H1 (cell line): ENCODE measurements around the gene CCBE1. TPM values are rescaled to one million over a fixed set of nuclear protein-coding genes. Genes with fewer than 3 reads are reported as not detected.

Experiments
- ASH2L ChIP-seq: fragments of 200-600, 300-600 bp; sonication (generic); IDR thresholded peaks from one replicate; pipeline ENCODE4 v1.7.1; 2017; ENCODE audit warnings: low read length
- CBX5 ChIP-seq: fragments of 300-800, 300-1000 bp; sonication (generic); IDR thresholded peaks from 2 replicates; pipeline ENCODE4 v1.7.1; 2016; ENCODE audit warnings: antibody characterized with exemption, low read length, low read depth
- EZH2 ChIP-seq: fragments of 200-600 bp; sonication (generic); IDR thresholded peaks from 2 replicates; pipeline ENCODE4 v1.7.1; 2012; ENCODE audit warnings: low read depth, mild to moderate bottlenecking, moderate library complexity, low read length, inconsistent platforms; ENCODE audit not compliant: severe bottlenecking
- KDM4A ChIP-seq: IDR thresholded peaks from one replicate; pipeline ENCODE4 v1.7.1; 2012; ENCODE audit warnings: low read depth, mild to moderate bottlenecking, moderate library complexity, low read length, inconsistent platforms; ENCODE audit not compliant: severe bottlenecking
- MAFK ChIP-seq: IDR thresholded peaks from 2 replicates; pipeline ENCODE4 v1.6.1; 2012; ENCODE audit warnings: low read depth, mild to moderate bottlenecking, improper control_type of control experiment, low read length
- RXRA ChIP-seq: IDR thresholded peaks from 2 replicates; pipeline ENCODE4 v1.6.1; 2011; ENCODE audit warnings: low read depth, mild to moderate bottlenecking, low read length, moderate library complexity; ENCODE audit not compliant: insufficient read depth
- SAP30 ChIP-seq: fragments of 300-600 bp; sonication (generic); IDR thresholded peaks from 2 replicates; pipeline ENCODE4 v1.7.1; 2012; ENCODE audit warnings: low read length, moderate library complexity, mild to moderate bottlenecking, inconsistent platforms; ENCODE audit not compliant: insufficient read depth, insufficient replicate concordance
- SUZ12 ChIP-seq: fragments of 200-600 bp; sonication (generic); IDR thresholded peaks from 2 replicates; pipeline ENCODE4 v1.6.1; 2012; ENCODE audit warnings: mild to moderate bottlenecking, inconsistent platforms, low read length, moderate library complexity, mixed read lengths
- YY1 ChIP-seq: IDR thresholded peaks from 2 replicates; pipeline ENCODE4 v1.6.1; 2011; ENCODE audit warnings: low read depth, mild to moderate bottlenecking, low read length
- polyA plus RNA-seq, 7 experiments: library from polyadenylated mRNA; depleted of rRNA in 3 of 7; stranded (reverse) in 5 of 7; unstranded in 2 of 7; fragments of >200 nt in 5 of 7; fragments of 200-250 nt in 2 of 7; gene quantifications; 1 replicate in 5 of 7; 2 replicates in 1 of 7; 4 replicates in 1 of 7; pipeline versions ENCODE4 v1.2.1 to v1.2.3, GENCODE V29; 2011 to 2013; ENCODE audit warnings: missing spikeins in 2 of 7, mixed read lengths in 2 of 7
- total RNA-seq: library from RNA; stranded (reverse); fragmentation: NEBNext Ultra II Directional; extraction: Animal tissue kit (Norgen Biotek cat#: 25700); gene quantifications from 2 replicates; pipeline ENCODE4 v1.2.1, GENCODE V29; 2021
- TF ChIP-seq, protein P1 (sequence below): fragments of 300-600 bp; sonication (generic); IDR thresholded peaks from 2 replicates; pipeline ENCODE4 v1.7.1; 2012; ENCODE audit warnings: low read length, moderate library complexity, mild to moderate bottlenecking, inconsistent platforms; ENCODE audit not compliant: insufficient replicate concordance
- TF ChIP-seq, protein P2 (sequence below): IDR thresholded peaks from 2 replicates; pipeline ENCODE4 v1.6.1; 2011; ENCODE audit warnings: low read depth, mild to moderate bottlenecking, low read length; ENCODE audit not compliant: insufficient read depth

Gene CCBE1
- total and polyA plus RNA-seq, 2 of the 8 experiments (the other 6 are each of a cell fraction or from before 2014, with no cell fraction given): 2.1 to 2.6 TPM

DNA sequence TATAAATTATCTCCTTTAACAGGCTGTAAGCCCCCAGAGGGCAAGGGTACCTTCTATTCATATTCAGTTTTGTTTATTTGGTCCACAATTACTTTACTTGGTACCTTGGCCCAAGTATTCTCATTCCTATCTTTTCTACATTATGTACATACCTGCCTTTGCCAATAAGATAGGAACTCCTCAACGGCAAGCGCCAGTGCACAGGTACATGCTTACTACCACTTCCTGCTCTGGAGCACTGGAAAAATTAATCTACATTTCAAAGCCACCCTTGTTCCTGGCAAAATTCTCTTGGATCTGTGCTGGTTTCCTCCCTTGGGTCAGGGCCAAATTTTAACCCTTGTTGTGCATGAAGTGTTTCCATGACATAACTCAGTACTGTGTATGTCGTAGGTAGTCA lies 303.8 kb downstream of the CCBE1 start (continued):
- TF ChIP-seq, protein P1, sequence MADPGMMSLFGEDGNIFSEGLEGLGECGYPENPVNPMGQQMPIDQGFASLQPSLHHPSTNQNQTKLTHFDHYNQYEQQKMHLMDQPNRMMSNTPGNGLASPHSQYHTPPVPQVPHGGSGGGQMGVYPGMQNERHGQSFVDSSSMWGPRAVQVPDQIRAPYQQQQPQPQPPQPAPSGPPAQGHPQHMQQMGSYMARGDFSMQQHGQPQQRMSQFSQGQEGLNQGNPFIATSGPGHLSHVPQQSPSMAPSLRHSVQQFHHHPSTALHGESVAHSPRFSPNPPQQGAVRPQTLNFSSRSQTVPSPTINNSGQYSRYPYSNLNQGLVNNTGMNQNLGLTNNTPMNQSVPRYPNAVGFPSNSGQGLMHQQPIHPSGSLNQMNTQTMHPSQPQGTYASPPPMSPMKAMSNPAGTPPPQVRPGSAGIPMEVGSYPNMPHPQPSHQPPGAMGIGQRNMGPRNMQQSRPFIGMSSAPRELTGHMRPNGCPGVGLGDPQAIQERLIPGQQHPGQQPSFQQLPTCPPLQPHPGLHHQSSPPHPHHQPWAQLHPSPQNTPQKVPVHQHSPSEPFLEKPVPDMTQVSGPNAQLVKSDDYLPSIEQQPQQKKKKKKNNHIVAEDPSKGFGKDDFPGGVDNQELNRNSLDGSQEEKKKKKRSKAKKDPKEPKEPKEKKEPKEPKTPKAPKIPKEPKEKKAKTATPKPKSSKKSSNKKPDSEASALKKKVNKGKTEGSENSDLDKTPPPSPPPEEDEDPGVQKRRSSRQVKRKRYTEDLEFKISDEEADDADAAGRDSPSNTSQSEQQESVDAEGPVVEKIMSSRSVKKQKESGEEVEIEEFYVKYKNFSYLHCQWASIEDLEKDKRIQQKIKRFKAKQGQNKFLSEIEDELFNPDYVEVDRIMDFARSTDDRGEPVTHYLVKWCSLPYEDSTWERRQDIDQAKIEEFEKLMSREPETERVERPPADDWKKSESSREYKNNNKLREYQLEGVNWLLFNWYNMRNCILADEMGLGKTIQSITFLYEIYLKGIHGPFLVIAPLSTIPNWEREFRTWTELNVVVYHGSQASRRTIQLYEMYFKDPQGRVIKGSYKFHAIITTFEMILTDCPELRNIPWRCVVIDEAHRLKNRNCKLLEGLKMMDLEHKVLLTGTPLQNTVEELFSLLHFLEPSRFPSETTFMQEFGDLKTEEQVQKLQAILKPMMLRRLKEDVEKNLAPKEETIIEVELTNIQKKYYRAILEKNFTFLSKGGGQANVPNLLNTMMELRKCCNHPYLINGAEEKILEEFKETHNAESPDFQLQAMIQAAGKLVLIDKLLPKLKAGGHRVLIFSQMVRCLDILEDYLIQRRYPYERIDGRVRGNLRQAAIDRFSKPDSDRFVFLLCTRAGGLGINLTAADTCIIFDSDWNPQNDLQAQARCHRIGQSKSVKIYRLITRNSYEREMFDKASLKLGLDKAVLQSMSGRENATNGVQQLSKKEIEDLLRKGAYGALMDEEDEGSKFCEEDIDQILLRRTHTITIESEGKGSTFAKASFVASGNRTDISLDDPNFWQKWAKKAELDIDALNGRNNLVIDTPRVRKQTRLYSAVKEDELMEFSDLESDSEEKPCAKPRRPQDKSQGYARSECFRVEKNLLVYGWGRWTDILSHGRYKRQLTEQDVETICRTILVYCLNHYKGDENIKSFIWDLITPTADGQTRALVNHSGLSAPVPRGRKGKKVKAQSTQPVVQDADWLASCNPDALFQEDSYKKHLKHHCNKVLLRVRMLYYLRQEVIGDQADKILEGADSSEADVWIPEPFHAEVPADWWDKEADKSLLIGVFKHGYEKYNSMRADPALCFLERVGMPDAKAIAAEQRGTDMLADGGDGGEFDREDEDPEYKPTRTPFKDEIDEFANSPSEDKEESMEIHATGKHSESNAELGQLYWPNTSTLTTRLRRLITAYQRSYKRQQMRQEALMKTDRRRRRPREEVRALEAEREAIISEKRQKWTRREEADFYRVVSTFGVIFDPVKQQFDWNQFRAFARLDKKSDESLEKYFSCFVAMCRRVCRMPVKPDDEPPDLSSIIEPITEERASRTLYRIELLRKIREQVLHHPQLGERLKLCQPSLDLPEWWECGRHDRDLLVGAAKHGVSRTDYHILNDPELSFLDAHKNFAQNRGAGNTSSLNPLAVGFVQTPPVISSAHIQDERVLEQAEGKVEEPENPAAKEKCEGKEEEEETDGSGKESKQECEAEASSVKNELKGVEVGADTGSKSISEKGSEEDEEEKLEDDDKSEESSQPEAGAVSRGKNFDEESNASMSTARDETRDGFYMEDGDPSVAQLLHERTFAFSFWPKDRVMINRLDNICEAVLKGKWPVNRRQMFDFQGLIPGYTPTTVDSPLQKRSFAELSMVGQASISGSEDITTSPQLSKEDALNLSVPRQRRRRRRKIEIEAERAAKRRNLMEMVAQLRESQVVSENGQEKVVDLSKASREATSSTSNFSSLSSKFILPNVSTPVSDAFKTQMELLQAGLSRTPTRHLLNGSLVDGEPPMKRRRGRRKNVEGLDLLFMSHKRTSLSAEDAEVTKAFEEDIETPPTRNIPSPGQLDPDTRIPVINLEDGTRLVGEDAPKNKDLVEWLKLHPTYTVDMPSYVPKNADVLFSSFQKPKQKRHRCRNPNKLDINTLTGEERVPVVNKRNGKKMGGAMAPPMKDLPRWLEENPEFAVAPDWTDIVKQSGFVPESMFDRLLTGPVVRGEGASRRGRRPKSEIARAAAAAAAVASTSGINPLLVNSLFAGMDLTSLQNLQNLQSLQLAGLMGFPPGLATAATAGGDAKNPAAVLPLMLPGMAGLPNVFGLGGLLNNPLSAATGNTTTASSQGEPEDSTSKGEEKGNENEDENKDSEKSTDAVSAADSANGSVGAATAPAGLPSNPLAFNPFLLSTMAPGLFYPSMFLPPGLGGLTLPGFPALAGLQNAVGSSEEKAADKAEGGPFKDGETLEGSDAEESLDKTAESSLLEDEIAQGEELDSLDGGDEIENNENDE: no peak
- TF ChIP-seq KDM4A: no peak
- no peak for TF ChIP-seq ASH2L
- TF ChIP-seq RXRA: no peak
- TF ChIP-seq EZH2: no peak
- TF ChIP-seq SUZ12: no peak
- no peak for TF ChIP-seq SAP30
- no peak for TF ChIP-seq YY1
- no peak for TF ChIP-seq MAFK
- no peak for TF ChIP-seq CBX5
- TF ChIP-seq, protein P2, sequence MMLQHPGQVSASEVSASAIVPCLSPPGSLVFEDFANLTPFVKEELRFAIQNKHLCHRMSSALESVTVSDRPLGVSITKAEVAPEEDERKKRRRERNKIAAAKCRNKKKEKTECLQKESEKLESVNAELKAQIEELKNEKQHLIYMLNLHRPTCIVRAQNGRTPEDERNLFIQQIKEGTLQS: no peak
